GM19099 (cell line): ENCODE results near the gene RPS17.

Source experiments
- POLR2A ChIP-seq: IDR thresholded peaks from 3 replicates; pipeline ENCODE4 v1.6.1; 2011; ENCODE audit warnings: low read depth; ENCODE audit not compliant: insufficient read length; ENCODE audit errors: extremely low read depth

Gene RPS17

GRCh38 chr15:82540055-82540983, at the start of gene RPS17:
RPS17 (minus strand) TSS chr15:82540457; CDS start chr15:82540428, 29 bp downstream.
- TF ChIP-seq POLR2A, result peak; percentile 98

DNA sequence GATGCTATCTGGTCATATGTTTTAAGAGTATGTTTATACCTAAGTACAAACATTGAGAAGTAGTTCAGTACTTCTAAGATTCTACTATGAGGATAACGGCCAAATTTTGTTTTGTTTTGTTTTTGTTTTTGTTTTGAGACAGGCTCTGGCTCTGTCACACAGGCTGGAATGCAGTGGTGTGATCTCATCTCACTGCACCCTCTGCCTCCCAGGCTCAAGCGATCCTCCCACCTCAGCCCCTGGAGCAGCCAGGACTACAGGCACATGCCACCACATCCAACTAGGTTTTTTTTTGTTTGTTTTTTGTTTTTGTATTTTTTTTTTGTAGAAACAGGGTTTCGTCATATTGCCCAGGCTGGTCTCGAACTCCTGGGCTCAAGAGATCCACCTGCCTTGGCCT, 47.5 kb upstream of the RPS17 start:
- no peak for TF ChIP-seq POLR2A

GRCh38 chr15:82585072-82585471, 44.8 kb upstream of the RPS17 start:
- no peak for TF ChIP-seq POLR2A

DNA sequence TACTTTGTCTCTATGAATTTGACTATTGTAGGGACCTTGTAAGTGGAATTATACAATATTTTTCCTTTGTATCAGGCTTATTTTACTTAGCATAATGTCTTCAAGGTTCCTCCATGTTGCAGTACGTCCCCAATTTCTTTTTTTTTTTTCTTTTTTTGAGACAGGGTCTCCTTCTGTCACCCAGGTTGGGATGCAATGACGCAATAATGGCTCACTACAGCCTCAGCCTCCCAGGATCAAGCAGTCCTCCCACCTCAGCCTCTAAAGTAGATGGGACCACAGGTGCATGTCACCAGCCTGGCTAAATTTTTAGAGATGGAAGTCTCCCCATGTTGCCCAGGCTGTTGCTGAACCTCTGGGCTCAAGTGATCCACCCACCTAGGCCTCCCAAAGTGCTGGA, 40.5 kb upstream of the RPS17 start:
- no peak for TF ChIP-seq POLR2A

GRCh38 chr15:82575335-82575734, 35.1 kb upstream of the RPS17 start:
- TF ChIP-seq POLR2A, result no peak

GRCh38 chr15:82572986-82573385, 32.7 kb upstream of the RPS17 start:
- no peak for TF ChIP-seq POLR2A

DNA sequence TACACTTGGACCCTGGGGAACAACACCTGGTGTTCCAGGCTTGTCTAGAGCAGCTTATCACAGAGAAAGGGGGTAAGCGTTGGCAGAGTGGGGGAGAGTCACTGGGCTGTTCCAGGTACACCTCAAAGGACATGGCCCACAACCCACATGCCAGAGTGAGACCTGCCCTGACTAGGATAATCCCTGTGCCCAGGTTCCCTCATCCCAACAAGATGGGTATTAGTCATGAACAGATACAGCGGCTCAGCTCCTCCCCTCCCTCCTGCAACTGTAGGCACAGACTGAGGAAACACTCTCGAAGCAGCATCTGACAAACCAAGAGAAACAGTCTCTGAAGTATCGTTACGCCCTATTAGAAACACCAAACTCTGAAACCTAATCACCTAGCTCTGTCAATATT, 32.1 kb upstream of the RPS17 start:
- TF ChIP-seq POLR2A, result no peak

GRCh38 chr15:82571722-82572222, 31.5 kb upstream of the RPS17 start:
- TF ChIP-seq POLR2A, result no peak

GRCh38 chr15:82570721-82571508, 30.7 kb upstream of the RPS17 start:
- TF ChIP-seq POLR2A, result no peak

DNA sequence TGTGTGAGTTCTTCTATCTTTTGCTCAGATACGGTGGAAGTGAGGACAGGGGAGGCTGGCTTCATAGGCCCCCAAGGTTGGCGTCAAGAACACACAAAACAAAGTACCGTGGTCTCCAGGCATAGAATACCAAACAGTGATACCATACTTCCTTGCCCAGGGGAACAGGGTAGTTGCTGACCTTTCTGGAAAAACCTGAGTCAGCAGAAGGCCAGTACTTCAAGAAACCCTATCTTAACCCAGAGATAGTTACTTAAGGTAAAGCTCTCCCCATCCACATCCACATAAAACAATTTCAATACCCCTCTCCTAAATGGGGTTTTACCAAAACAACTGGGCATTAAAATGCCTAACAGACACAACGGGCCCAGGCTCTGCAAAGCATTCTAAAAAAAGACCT, 29.6 kb upstream of the RPS17 start:
- no peak for TF ChIP-seq POLR2A

GRCh38 chr15:82568986-82569385, 28.7 kb upstream of the RPS17 start:
- no peak for TF ChIP-seq POLR2A

GRCh38 chr15:82567661-82568060, 27.4 kb upstream of the RPS17 start:
- no peak for TF ChIP-seq POLR2A

DNA sequence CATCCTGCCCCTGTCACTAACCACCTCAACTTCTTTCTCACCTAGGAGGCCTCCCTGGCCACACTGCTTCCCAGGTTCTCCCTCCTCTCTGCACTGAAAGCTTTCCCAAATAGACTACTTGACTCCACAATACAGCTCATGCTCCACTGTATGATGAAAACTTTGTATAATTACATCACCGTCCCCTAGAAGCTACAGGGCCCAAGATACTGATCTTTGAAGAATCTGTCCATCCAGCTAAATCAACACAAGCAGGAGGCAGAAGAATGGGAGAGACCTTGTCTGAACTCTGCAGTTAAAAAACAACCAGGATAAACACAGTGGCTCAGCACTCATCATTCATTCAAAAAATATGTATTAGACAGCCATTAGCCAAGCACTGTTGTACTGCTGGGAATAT, 26.4 kb upstream of the RPS17 start:
- no peak for TF ChIP-seq POLR2A

GRCh38 chr15:82558502-82558901, 18.2 kb upstream of the RPS17 start:
- no peak for TF ChIP-seq POLR2A

- TF ChIP-seq POLR2A, result no peak
These were observed 16.2 kb upstream of the RPS17 start for GRCh38 chr15:82556315-82557035.

GRCh38 chr15:82554849-82555248, 14.6 kb upstream of the RPS17 start:
- no peak for TF ChIP-seq POLR2A

GRCh38 chr15:82554351-82554750, 14.1 kb upstream of the RPS17 start:
- TF ChIP-seq POLR2A, result no peak
